K562 (cell line): ENCODE measurements around the gene GAA. TPM values are rescaled to one million over a fixed set of nuclear protein-coding genes. Genes with fewer than 3 reads are reported as not detected.

Experiments
- ATAC-seq: fragments of 200-7000 bp; cut with Tn5 transposase; 3 replicates; pipeline ENCODE4 v1.9.1; 2020; ENCODE audit warnings: moderate library complexity
- BruUV-seq: library from RNA; stranded (reverse); fragments of 400-500 nt; replicated peaks from 2 replicates; lab custom pipeline; 2021; lab: Mats Ljungman, UMichigan
- CTCF ChIA-PET: fragments of 300-600 bp; formaldehyde crosslinking; extraction: SDS; loops from one replicate; lab custom pipeline; 2021; ENCODE audit warnings: low intra/inter-chr PET ratio; lab: Yijun Ruan, JAX
- POLR2A ChIA-PET: fragments of 300-600, 350-650 bp; sonication (Branson Sonifier 250); formaldehyde crosslinking; extraction: SDS; loops from one replicate; lab custom pipeline; 2021; ENCODE audit warnings: antibody characterized with exemption, inconsistent platforms; lab: Yijun Ruan, JAX
- DNase-seq, 4 experiments: peaks; one replicate each; pipeline versions ENCODE4 v3.0.0 to v3.0.0-alpha.2; 2011 to 2018; ENCODE audit warnings: low spot score in 3 of 4, mixed read lengths in 3 of 4; ENCODE audit errors: extremely low read depth in 1 of 4
- FAIRE-seq: peaks from 2 replicates; lab custom pipeline; 2011; peaks lifted over from hg19 to GRCh38; lab: Jason Lieb, UNC
- H2AFZ ChIP-seq: 2 replicates; pipeline ENCODE4 v1.6.0; 2011; ENCODE audit warnings: low read depth, low read length, control low read depth, inconsistent platforms
- H3K27ac ChIP-seq: fragments of 200-600 bp; 3 replicates; pipeline ENCODE4 v1.8.0; 2011; ENCODE audit warnings: low read depth, mild to moderate bottlenecking, control low read depth, inconsistent platforms, low read length, moderate library complexity, mixed read lengths; ENCODE audit errors: extremely low read depth
- H3K27me3 ChIP-seq, 2 experiments: fragments of 300-600 bp in 1 of 2; 2 replicates in 1 of 2; 3 replicates in 1 of 2; pipeline versions ENCODE4 v1.6.0 to v1.8.0; 2011; ENCODE audit warnings: inconsistent platforms in 2 of 2, low read length in 2 of 2, mild to moderate bottlenecking in 1 of 2, mixed read lengths in 1 of 2, moderate library complexity in 1 of 2; ENCODE audit not compliant: control insufficient read depth in 2 of 2, insufficient read depth in 2 of 2
- H3K36me3 ChIP-seq: fragments of 300-600 bp; 3 replicates; pipeline ENCODE4 v1.8.0; 2011; ENCODE audit warnings: mild to moderate bottlenecking, low read length, inconsistent platforms; ENCODE audit not compliant: control insufficient read depth, insufficient read depth
- H3K4me1 ChIP-seq, 2 experiments: fragments of 200-600 bp in 1 of 2; replicated peaks in 1 of 2; 2 replicates in 1 of 2; 3 replicates in 1 of 2; pipeline versions ENCODE4 v1.5.1 to v1.8.0; 2011; ENCODE audit warnings: inconsistent platforms in 2 of 2, low read length in 2 of 2, mild to moderate bottlenecking in 1 of 2, mixed read lengths in 1 of 2, moderate library complexity in 1 of 2; ENCODE audit not compliant: control insufficient read depth in 2 of 2, insufficient read depth in 2 of 2
- H3K4me2 ChIP-seq: 2 replicates; pipeline ENCODE4 v1.6.1; 2011; ENCODE audit warnings: low read length, control low read depth, inconsistent platforms, mixed read lengths; ENCODE audit not compliant: insufficient read depth
- H3K4me3 ChIP-seq: fragments of 200-600 bp; sonication (generic), shearing (Covaris generic); 2 replicates; pipeline ENCODE4 v1.5.1; 2016; ENCODE audit warnings: control low read depth, inconsistent platforms
- H3K79me2 ChIP-seq: fragments of 200-600 bp; 3 replicates; pipeline ENCODE4 v1.8.0; 2011; ENCODE audit warnings: low read length, inconsistent platforms; ENCODE audit not compliant: control insufficient read depth, insufficient read depth
- H3K9ac ChIP-seq, 2 experiments: 2 replicates each; pipeline versions ENCODE4 v1.6.0 to v1.6.1; 2011; ENCODE audit warnings: low read depth in 2 of 2, low read length in 2 of 2, control low read depth in 1 of 2, inconsistent platforms in 1 of 2, mild to moderate bottlenecking in 1 of 2, mixed read lengths in 1 of 2; ENCODE audit not compliant: insufficient read depth in 1 of 2
- H3K9me1 ChIP-seq: one replicate; pipeline ENCODE4 v1.6.0; 2011; ENCODE audit warnings: inconsistent platforms, mild to moderate bottlenecking, low read length, moderate library complexity; ENCODE audit not compliant: control insufficient read depth, insufficient read depth
- H3K9me3 ChIP-seq: replicated peaks from 2 replicates; pipeline ENCODE4 v1.5.1; 2011; ENCODE audit warnings: low read depth, low read length, inconsistent platforms; ENCODE audit not compliant: control insufficient read depth, insufficient read depth
- H4K20me1 ChIP-seq: replicated peaks from 2 replicates; pipeline ENCODE4 v1.6.1; 2011; ENCODE audit warnings: low read length, inconsistent platforms, mixed read lengths; ENCODE audit not compliant: control insufficient read depth, insufficient read depth
- BHLHE40 ChIP-seq: IDR thresholded peaks from 2 replicates; pipeline ENCODE4 v1.6.1; 2011; ENCODE audit warnings: low read length, improper control_type of control experiment
- ID3 ChIP-seq, 2 experiments: fragments of 250-450 bp in 1 of 2; fragments of 450-650 bp in 1 of 2; sonication (Bioruptor Pico) in 1 of 2; IDR thresholded peaks; 2 replicates each; pipeline versions ENCODE4 v1.6.1 to v1.8.0; 2016 to 2021; ENCODE audit warnings: mild to moderate bottlenecking in 2 of 2, moderate library complexity in 2 of 2, missing compliant biosample characterization in 1 of 2, missing genetic modification characterization in 1 of 2
- NFIC ChIP-seq: fragments of 450-650 bp; IDR thresholded peaks from 2 replicates; pipeline ENCODE4 v1.6.1; 2017; ENCODE audit warnings: mild to moderate bottlenecking, inconsistent platforms
- PML ChIP-seq: IDR thresholded peaks from 2 replicates; pipeline ENCODE4 v1.6.1; 2012; ENCODE audit warnings: low read length, inconsistent platforms
- RUNX1 ChIP-seq: sonication (generic); IDR thresholded peaks from 2 replicates; pipeline ENCODE4 v1.6.1; 2016; ENCODE audit warnings: antibody characterized with exemption, low read depth
- ZNF12 ChIP-seq: sonication (generic); formaldehyde crosslinking; IDR thresholded peaks from 2 replicates; pipeline ENCODE4 v1.4.0; 2020; ENCODE audit warnings: mild to moderate bottlenecking, missing genetic modification reagents
- WGBS: fragments of 100-300 bp; shearing (Covaris generic); methylation state at CpG from one replicate; pipeline ENCODE4 v1.1.6; 2016; ENCODE audit warnings: low coverage, mixed read lengths; ENCODE audit not compliant: insufficient coverage; ENCODE audit errors: missing lambda C conversion rate; 5-methylcytosine and 5-hydroxymethylcytosine counted together
- in situ Hi-C: fragments of 300-500 bp; cut with MboI; formaldehyde crosslinking; loops from 4 replicates; pipeline ENCODE4 v1.15.0; 2018; ENCODE audit warnings: inconsistent platforms, mixed read lengths
- intact Hi-C: fragments of 100-400 bp; cut with micrococcal nuclease; formaldehyde crosslinking; loops from 2 replicates; pipeline ENCODE4 v1.14.2; 2022
- polyA plus RNA-seq, 8 experiments: library from polyadenylated mRNA; depleted of rRNA in 4 of 8; stranded (reverse) in 5 of 8; unstranded in 3 of 8; fragments of >200 nt; fragmentation: Nextera tagmentation in 2 of 8; fragmentation: Illumina TruSeq in 1 of 8; extraction: Ambion mirVana in 2 of 8; extraction: Trizol in 1 of 8; gene quantifications; 2 replicates each; pipeline versions ENCODE4 v1.2.1 to v1.2.3, GENCODE V29; 2011 to 2014; ENCODE audit warnings: inconsistent platforms in 1 of 8, missing spikeins in 1 of 8
- total RNA-seq, 7 experiments: library from RNA; depleted of rRNA in 6 of 7; stranded (reverse); fragments of >200 nt in 6 of 7; fragmentation: Illumina TruSeq in 2 of 7; extraction: Trizol in 2 of 7; gene quantifications; 2 replicates each; pipeline versions ENCODE4 v1.2.1 to v1.2.3, GENCODE V29; 2011 to 2021; ENCODE audit warnings: low replicate concordance in 1 of 7

GAA gene
- total and polyA plus RNA-seq, 9 of the 15 experiments (the other 6 are each of a cell fraction or from before 2014, with no cell fraction given) = 0.15 to 6.4 (median 1.7) TPM

GRCh38 chr17:80163336-80163735 lies 62.0 kb downstream of the GAA start:
- Histone ChIP-seq H3K9me3 (no peaks in the 10 kb centered on the region), H3K4me1 (no peaks in the 10 kb centered on the region; a peak in 1 of 5 replicates), H4K20me1 (no peaks in the 10 kb centered on the region), H3K79me2 (no peaks in the 10 kb centered on the region), H3K4me3 (no peak overlapping the region), H3K4me2 (no peak overlapping the region), H3K27ac (no peak overlapping the region), H3K36me3 (no peaks in the 10 kb centered on the region), H3K27me3 (peaks cover 20 to 34% of the 10 kb centered on the region in 2 experiments), H3K9me1 (no peaks in the 10 kb centered on the region), H2AFZ (no peak overlapping the region), H3K9ac (no peak overlapping the region)
- POLR2A ChIA-PET = interaction anchor here (0.9 to 2.2 kb wide), 2 partner anchors 16 to 18 kb away, joined by 5 to 8 read pairs; partner anchors contain the start of gene EIF4A3
- BruUV-seq = no TSS peak
- CTCF ChIA-PET = no interaction called here
- ATAC-seq (no peak), DNase-seq (no peak), FAIRE-seq (no peak)
- intact Hi-C loops (no loop called here), in situ Hi-C loops (no loop called here)
- whole genome bisulfite sequencing = 5% methylated on average over 4 of the region's 4 CpGs
- no peak for TF ChIP-seq PML
- TF ChIP-seq RUNX1 = no peak
- no peak for TF ChIP-seq ZNF12
- no peak for TF ChIP-seq BHLHE40
- 0 out of 2 replicates have a peak, but pooled peaks have one; percentile 53 for TF ChIP-seq NFIC
- TF ChIP-seq ID3 (CRISPR knock-in tag; IDR thresholded peaks at IDR 0.05) = no peak
- TF ChIP-seq ID3 (tag; IDR thresholded peaks at IDR 0.05) = no peak
